ENCODE results near the gene TSPAN6.
A peak's percentile ranks its signal among the peaks of the same experiment; 100 is the strongest.

The TSPAN6 gene, protein sequence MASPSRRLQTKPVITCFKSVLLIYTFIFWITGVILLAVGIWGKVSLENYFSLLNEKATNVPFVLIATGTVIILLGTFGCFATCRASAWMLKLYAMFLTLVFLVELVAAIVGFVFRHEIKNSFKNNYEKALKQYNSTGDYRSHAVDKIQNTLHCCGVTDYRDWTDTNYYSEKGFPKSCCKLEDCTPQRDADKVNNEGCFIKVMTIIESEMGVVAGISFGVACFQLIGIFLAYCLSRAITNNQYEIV

DNA sequence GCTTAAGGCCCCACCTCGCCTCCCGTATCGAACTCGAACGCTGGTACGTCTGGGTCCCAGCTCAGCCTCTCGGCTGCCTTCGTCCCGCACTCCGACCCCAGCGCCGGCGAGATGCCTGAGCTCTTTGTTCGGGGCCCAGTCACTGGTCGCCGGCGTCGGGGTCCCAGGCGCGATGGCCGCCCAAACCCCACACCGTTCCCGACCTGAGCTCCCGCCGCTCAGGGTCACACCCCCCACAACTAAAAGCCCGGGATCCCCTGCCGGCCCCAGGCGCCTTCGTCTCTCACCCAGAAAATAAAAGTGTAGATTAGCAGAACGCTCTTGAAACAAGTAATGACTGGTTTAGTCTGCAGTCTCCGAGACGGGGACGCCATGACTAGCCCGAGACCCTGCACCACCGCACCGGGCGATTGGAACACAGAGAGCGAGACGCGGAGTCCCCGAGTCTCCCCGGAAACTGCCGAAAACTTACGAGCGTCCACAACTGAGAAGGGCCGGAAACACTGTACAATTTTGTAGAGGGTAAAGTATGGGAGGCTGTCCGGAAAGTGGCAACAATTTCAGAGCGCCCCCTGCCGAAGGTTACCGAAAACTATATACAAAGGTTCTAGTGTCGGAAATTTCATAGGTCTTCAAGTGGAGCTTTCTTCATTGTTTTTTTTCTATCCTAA, at the start of gene TSPAN6:
TSS of gene TSPAN6 (minus strand) at position 486 of the 671 bp plus-strand sequence. CDS start at position 374, 112 bp downstream.
- DNase-seq, result peak; percentile 68

DNA sequence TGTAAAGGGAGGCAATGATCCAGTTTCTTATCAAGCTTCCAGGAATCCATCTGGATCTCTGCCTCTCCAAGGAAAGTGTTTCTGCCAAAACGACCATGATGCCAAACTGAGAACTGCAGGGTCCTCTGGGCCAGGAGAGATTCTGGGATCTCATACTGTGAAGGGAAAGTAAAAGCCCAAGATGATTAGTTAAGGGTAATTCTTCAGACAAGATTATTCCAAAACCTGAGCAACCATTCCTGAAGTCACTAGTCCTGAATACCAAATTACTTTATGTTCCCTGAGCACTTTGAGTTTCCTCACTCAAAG, 49.3 kb upstream of the TSPAN6 start:
- DNase-seq, result no peak

DNA sequence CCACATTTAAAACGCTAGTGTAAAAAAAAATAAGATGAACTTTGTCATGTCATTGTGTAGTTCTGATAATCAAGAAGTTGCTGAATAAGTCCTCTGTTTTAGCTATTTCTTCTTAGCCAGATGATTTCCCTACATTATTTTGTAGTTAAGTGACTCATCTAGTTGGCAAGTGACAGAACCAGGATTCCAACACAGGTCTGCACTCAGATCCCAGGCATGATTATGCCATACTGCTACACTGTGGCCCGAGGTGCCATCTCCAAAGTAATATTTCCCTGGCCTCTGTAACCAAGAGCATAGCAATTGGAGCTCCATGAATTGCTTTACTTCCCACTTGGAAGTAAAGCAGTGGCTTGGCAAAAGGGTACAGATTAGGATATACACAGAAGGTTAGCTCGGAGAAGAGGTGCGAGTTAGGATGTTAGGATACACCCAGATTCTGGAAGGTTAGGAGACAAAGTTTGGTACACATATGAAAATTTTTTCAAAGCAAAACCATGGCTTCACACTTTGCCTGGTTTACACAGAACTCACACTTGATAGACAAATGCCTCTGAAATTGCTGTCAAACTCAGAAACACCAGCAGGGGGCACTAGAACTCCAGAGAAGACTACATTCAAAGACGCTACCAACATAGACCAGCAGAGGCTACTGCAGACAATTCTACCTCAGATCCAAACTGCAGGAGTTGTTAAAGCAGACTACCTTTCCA, 48.8 kb upstream of the TSPAN6 start:
- peak; percentile 24 for DNase-seq

DNA sequence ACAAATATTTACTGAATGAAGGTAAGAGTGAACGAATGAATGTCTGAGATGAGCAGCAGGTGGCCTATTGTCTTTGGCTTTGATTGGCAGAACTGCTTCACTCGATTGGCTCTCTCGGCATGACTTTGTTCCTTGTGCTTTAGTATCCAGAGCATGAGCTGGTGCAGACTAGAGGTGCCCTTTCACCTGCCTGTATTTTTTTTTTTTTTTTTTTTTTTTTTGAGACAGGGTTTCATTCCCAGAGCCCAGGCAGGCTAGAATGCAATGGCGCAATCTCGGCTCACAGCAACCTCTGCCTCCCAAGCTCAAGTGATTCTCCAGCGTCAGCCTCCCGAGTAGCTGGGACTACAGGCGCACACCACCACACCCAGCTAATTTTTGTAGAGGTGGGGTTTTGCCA, 46.3 kb upstream of the TSPAN6 start:
- DNase-seq, result no peak

DNA sequence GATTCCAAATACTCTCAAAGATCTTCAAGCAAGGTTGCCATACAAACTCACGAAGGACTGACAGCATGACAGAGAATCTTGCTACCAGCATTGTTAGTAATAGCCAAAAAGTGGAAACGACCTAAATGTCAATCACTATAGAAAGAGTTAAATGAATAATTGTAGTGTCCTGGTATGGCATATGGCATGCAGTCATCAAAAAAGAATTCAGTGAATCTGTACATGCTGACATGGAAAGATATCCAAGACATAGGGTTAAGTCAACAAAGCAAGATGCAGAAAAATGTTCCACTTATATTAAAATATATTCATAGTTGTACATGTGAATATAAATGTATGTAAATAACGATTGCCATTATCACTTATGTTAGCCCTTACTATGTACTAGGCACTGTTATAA, 45.0 kb upstream of the TSPAN6 start:
- DNase-seq, result no peak

DNA sequence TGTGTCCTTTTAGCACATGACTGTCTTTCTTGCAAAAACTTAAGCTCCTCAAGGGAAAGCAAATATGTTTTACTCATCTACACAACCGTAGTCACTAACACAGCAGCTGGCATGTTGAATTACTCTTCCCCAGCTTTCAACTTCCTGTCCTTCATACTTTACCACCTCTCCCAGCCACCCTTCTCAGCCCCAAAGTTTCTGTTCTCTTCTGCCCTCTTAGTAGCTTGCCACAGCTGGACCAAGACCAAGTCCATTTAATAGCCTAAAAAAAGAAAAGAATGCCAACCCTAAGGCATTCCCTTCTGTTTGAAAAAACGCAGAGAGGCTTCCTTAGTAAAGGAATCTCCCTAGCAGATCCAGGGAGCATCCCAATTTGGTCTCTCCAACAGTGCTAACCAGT, 44.1 kb upstream of the TSPAN6 start:
- no peak for DNase-seq

DNA sequence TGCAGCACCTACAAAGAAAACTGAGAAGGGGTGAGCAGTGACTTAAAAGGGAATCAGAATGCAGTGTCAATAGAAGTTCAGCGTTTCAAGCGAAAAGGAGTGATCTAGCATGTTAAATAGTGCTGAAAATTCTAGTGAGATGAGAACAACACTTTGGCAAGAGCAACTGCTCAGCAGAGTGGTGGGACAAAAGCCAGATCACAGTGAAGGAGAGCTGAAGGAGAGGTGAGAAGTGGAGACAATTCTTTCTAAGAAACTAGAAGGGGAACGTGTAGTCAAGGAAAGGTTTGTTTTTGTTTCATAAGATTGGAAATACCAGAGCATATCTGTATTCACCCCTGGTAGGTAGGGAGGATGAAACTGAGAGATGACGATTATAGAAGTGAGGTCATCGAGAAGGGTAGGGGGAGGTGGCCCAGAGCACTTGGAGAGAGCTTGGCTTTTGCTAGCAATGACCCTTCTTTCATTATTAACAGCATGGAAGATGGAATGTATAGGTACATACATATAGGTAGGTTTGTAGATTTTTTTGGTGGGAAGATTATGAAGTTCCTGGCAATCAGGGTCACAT, 41.1 kb upstream of the TSPAN6 start:
- DNase-seq, result peak; percentile 9

DNA sequence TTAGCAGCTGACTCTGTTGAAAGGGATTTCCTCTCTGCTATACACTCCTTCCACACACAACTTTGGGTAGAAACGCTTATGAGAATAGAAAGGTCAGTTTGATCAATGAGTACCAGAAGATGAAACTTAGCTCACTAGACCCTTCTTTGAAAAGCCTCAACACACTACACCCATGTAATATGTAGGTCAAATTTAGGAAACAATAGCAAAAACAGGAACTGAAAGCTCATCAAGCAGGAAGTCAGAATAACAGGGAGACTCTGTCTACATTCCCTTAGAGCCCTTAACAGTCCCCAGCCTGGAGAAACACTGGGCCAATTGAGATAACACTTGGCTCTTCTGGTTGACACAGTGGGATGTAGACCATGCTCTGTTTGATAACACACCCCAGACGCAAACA, 38.1 kb upstream of the TSPAN6 start:
- no peak for DNase-seq

DNA sequence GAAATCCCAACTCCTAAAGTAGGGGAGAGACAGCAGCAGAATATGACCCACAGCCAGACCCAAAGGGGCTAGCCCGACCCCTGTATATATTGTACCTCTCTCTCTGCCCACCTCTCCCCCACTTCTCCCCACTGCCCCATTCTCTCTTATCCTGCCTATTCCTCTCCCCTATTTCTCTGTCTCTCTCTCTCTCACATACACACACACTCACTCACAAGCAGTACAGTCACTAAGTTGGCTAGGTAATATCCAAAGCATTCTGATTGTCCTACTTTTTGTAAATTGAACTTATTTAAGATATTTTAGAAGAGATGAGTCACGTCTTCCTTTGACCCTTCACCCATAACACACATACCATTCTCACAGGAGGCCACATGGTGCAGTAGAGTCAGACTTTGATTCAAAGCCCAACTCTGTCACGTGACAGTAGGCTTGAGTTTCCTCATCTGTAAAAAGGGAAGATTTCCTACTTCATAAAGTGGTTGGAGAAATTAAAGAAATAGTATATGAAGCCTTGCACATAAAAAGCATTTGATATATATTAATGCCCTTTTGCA, 36.9 kb upstream of the TSPAN6 start:
- no peak for DNase-seq

DNA sequence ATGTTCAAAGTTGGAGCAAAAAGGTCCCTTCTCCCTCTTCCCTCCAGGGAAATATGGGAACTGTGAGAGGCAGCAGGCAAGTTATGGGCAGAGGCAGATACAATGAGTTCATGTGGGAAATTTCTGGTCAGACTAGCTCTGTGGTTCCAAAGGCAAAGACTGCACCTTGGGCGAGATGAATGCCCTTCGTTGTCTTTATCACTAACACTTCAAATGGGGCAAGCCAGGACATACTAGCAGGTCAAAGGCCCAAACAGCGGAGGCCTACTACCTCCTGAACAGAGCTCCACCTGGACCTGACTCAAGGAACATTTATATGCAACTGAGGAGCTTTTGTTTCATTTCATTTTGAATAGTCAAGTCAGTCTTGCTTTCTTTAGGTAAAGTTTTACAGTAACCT, 36.4 kb upstream of the TSPAN6 start:
- DNase-seq, result no peak

DNA sequence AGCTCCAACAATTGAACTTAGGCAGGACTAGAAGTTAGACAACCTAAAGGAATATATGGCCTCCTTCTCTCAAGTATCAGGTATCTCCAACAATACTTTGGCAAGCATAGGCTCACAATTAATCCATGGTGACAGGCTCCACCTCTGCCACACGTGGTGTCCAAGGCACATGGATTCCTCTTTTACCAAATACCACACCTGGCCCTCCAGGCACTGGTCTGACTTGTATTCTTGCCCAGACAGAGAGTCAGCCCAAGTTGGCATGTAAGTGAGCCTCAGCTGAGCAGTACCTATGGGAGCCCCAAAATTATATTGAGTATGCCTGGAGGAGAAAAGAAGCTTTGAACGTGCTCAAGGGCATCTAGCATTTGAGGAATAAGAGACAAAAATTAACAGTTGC, 27.0 kb upstream of the TSPAN6 start:
- DNase-seq, result no peak

DNA sequence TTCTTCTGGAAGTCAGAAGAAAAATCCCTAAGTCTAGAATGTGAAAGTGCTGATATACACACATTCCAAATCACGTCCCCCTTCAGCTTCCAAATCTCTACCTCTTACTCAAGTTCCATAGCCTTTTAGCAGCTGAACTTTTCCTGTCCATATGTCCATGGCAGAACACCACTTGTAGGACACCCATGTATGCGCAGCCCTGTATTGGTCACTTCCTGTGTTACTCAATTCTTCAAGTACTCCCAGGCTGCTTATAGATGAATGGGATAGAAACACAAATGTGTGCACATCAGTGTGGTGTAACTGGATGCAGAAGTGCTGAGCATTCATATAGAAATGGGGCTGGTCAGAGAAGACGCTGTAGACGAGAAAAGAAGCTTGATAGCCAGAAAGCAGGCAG, 26.2 kb upstream of the TSPAN6 start:
- no peak for DNase-seq

DNA sequence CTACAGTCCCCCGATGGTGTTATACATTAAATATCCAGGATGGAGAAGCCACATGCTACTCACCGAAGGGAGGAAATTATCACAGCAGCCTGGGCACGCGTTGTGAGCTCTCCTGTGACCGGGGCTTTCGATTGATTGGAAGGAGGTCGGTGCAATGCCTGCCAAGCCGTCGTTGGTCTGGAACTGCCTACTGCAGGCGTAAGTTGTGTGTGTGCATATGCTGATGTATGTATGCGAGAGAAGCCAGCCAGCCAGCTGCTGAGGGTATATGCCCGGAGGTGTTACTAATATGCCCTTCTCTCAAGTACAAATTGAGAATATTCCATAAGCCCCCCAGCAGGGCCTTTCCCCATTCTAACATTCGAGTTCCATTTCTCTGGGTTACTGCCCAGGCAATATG, 25.6 kb upstream of the TSPAN6 start:
- no peak for DNase-seq

DNA sequence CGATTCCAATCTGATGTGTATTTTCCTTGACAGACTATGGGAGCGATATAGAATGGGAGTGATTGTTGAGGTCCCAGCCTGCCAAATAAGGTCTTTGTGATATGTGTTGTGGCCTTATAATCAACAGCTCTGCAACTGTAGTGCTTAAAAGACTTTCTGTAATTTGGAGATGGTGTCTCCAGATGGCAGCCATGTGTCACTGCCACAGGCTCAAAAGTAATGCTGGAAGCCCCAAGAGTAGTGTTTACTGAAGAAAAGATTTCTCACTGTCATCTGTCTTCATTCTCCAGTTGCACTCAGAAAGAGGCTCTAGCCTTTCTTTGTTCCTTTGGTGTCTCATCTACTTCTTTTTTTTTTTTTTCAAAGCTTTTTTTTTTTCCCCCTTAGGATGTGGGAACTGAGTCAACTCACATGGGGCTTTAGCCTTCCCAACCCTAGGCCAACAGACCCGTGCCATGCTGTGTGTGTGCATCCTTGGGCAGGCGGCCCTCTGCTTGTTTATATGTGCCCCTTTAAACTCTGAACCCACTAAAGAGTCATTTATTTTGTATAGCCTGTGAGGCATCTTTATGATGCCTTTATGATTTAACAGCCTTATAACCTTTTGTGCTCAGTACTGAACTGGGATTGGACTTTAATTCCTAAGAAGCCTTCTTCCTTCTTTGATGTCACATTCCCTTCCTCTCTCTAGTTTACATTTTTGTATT, 23.0 kb upstream of the TSPAN6 start:
- DNase-seq, result no peak

DNA sequence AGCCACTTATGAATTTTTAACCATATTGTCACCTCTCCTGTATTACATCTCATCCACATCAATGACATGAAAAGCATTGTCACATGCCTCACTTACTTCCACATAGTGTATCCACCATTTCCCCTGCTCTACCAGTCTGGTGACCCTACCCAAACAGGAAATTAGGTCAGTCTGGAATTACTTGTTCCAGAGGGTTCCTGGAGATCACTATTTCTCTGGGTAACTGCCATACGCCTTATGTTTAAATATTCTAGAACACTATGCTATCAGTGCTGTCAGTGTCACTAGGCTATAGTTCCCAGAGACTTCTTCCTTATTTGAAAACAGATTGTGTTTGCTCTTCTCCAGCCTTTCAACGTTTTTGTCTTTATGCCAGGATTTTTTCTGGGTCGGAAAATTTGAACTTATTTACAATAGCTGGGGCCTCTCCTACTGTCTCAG, 22.4 kb upstream of the TSPAN6 start:
- DNase-seq, result no peak

DNA sequence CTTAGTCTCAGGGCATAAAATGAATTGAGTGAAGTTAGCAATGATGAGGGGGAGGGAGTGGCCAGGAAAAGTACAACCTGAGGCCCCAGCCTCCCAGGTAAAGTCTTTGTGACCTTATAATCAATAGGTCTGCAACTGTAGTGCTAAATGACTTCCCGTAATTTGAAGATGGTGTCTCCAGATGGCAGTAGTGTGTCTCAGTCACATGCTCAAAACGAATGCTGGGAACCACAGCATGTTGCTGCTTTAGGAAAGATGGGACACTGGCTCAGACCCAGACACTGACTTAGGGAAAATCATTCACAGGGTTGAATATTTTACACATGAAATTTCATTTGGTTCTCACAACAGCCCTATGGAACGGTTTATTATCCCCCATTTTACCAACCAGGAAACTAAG, 17.7 kb upstream of the TSPAN6 start:
- DNase-seq, result no peak

DNA sequence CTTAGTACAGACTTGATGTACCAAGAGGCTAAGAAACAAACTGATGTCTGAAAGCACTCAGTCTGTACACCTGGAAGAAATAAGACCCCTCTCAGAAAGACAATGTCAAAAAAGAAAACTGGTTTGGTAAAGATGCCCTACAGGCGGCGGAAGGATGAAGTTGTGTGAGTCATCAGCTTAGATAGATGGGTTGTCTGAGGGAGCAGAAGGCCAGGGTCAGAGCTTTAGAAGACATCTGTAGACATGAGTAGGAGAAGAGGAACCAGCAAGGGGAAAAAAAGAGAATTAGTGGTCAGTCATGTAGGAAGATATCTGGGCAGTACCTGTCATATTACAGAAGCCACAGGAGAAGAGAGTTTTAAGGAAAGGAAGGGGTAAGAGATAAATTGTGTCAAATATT, 15.7 kb upstream of the TSPAN6 start:
- DNase-seq, result no peak

DNA sequence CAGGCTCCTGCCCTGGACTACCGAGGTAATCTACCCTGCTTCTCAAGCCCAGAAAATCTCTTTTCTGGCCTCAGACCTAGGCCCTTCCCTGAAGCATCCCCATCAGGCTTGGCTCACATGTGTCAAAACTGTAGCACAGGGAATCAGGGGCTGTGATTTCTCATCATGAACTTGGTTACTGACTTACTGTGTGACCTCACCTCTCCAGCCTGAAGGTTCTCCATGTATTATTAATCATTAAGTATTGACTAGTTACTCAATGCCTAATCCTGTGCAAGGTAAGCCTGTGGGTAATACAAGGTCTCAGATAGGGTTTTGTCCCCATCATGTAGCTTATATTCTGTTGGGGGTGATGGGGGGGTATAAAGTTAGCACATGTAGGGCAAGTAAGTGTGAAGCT, 14.2 kb upstream of the TSPAN6 start:
- DNase-seq, result no peak

DNA sequence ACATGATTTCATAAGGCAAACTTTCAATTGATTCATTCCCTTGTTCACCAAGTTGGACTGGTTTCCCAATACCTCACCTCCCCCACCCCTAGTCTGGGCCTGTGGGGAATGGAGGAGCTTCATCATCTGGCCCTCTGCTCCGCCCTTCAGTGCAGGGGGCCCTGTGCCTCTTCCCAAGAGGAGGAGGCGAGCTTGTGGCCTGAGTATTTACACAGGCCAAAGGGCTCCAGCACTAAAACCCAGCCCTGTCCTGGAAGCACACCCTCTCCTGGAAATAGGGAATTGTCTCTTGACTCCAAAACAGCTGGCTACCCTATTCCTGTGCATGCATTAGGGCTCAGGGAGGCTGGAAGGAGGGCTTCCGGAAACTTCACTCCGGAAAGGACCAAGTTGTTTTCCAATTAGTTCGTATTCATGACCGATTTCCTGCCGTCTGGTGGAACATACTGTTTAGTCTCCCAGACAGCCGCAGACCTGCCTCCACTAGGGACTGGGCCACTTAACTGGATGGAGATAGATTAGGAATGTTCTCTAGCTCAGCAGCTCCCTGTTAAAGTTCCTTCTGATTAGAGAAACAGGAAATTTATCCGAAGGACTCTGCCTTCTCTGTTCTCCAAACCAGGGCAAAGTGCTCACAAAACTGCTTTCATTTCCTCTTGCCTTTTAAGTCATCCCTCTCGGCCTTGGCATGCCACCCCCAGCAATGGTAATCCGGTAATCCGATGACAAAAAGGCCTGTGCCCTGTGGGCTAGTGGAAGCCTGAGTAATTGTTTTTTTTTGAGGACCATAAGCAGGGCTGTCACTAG, 13.1 kb upstream of the TSPAN6 start:
- DNase-seq, result peak; percentile 37

DNA sequence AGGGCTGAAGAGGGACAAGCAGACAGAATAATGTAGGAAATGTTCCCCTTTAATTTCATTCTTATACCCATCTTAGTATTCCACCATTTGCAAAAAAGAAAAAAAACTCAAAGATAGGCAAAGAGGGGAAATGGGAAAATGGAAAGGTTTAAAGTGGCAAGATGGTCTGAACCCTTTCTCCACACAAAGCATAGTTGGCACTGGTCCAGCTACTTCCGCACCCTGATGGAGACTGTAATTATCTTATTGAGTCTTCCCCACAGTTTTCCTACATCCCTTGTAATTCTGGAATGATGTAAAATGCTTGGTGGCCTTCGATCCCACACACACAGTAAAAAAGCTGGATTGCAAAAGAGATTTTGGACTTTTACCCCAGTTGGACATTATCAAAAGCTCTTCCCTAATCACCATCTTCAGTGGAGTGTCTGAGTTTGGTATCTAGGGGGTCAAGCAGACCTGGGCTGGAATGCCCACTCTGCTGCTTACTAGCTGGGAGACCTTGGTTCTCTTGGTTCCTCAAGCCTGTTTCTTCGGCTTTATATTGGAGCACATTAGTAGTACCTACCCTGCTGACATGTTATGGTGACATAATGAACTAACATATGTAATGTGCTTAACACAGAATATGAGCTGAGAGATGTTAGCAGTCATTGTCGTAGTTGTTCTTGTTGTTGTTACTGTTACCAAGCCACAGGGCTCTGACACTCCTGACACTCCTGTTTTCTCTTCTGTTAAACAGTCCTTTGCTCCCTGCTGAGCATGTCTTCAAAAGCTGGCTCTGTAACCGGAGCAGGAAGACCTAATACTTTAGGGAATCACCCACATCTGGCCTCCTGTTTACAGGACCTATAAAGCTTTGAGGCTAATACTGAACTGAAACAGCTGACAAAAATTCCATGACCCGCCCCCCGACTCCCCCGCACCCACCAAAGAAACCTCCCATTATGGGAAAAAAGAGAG, 12.1 kb upstream of the TSPAN6 start:
- no peak for DNase-seq

DNA sequence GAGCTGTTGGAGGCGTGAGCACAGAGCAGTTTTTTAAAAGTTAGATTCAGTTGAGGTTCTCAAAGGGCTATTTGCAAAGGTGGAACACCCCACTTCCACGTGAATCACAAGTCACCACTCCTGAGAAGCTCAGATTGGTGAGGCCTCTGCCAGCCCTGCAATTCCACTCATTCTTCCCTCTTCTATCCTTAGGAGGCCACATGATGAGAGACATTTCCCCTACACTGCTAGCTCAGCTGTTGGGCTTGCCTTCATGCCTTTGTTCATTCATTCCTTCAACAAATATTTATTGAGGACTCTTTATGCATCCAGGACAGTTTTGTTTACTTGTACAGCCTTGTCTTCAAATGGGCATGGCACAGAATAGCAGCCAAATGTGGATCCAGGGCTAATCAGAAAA, 11.1 kb upstream of the TSPAN6 start:
- DNase-seq, result no peak

All from NCI-H226 (cell line).